HepG2 (cell line): ENCODE data around the gene TUBG2. TPM values are rescaled to one million over a fixed set of nuclear protein-coding genes. Genes with fewer than 3 reads are reported as not detected.
A peak's percentile ranks its signal among the peaks of the same experiment; 100 is the strongest.

Source experiments
- BCL6 ChIP-seq: IDR thresholded peaks from 2 replicates; pipeline ENCODE4 v1.6.1; 2016; ENCODE audit warnings: missing genetic modification reagents, missing compliant biosample characterization
- DR1 ChIP-seq: sonication (generic); formaldehyde crosslinking; IDR thresholded peaks from 2 replicates; pipeline ENCODE4 v1.8.0; 2021; ENCODE audit warnings: mild to moderate bottlenecking, missing genetic modification reagents, inconsistent platforms
- GATA4 ChIP-seq: sonication (generic); IDR thresholded peaks from 2 replicates; pipeline ENCODE4 v1.6.1; 2016; ENCODE audit warnings: antibody characterized with exemption, low read depth, borderline replicate concordance
- PRMT3 ChIP-seq: sonication (generic); formaldehyde crosslinking; IDR thresholded peaks from 2 replicates; pipeline ENCODE4 v1.8.1; 2022; ENCODE audit warnings: low read depth, mild to moderate bottlenecking, moderate library complexity, missing genetic modification reagents, borderline replicate concordance
- RCOR2 ChIP-seq: IDR thresholded peaks from 2 replicates; pipeline ENCODE4 v1.6.1; 2016; ENCODE audit warnings: missing biosample characterization, missing genetic modification reagents
- SRSF1 ChIP-seq: fragments of 200-400 bp; formaldehyde crosslinking; optimal IDR thresholded peaks from 2 replicates; pipeline ENCODE3; 2017; ENCODE audit warnings: mild to moderate bottlenecking, low read depth, low read length, moderate library complexity
- SRSF4 ChIP-seq: fragments of 200-400 bp; formaldehyde crosslinking; IDR thresholded peaks from one replicate; pipeline ENCODE4 v1.6.1; 2018; ENCODE audit warnings: mild to moderate bottlenecking, low read depth, low read length, moderate library complexity; ENCODE audit not compliant: poor library complexity, severe bottlenecking
- TCF7L2 ChIP-seq: IDR thresholded peaks from 2 replicates; pipeline ENCODE4 v1.6.1; 2011; ENCODE audit warnings: mild to moderate bottlenecking, low read depth, low read length, moderate library complexity
- XRCC5 ChIP-seq: fragments of 200-400 bp; formaldehyde crosslinking; optimal IDR thresholded peaks from 2 replicates; pipeline ENCODE3; 2017; ENCODE audit warnings: mild to moderate bottlenecking, low read length
- ZBTB7B ChIP-seq: sonication (generic); formaldehyde crosslinking; IDR thresholded peaks from 2 replicates; pipeline ENCODE4 v1.4.0; 2020; ENCODE audit warnings: missing genetic modification reagents
- ZC3H13 ChIP-seq: sonication (generic); formaldehyde crosslinking; IDR thresholded peaks from 2 replicates; pipeline ENCODE4 v1.8.1; 2023; ENCODE audit warnings: mild to moderate bottlenecking, missing genetic modification reagents, moderate library complexity
- ZNF562 ChIP-seq: sonication (generic); formaldehyde crosslinking; IDR thresholded peaks from 2 replicates; pipeline ENCODE4 v1.8.0; 2022; ENCODE audit warnings: missing genetic modification reagents, borderline replicate concordance
- ZNF563 ChIP-seq: sonication (generic); formaldehyde crosslinking; IDR thresholded peaks from 2 replicates; pipeline ENCODE4 v1.8.0; 2022; ENCODE audit warnings: mild to moderate bottlenecking, moderate library complexity, missing genetic modification reagents
- ZNF841 ChIP-seq: sonication (generic); formaldehyde crosslinking; IDR thresholded peaks from 2 replicates; pipeline ENCODE4 v1.8.1; 2023; ENCODE audit warnings: missing genetic modification reagents, borderline replicate concordance
- polyA plus RNA-seq, 8 experiments: library from polyadenylated mRNA; depleted of rRNA in 3 of 8; stranded (reverse) in 7 of 8; unstranded in 1 of 8; fragments of >200 nt; fragmentation: Illumina TruSeq in 4 of 8; extraction: Trizol in 4 of 8; gene quantifications; 2 replicates each; pipeline versions ENCODE4 v1.2.1 to v1.2.3, GENCODE V29; 2011 to 2016; ENCODE audit warnings: low read depth in 4 of 8, missing spikeins in 1 of 8, mixed read lengths in 1 of 8; ENCODE audit not compliant: insufficient read depth in 1 of 8
- total RNA-seq, 5 experiments: library from RNA; depleted of rRNA; stranded (reverse); fragments of >200 nt; fragmentation: Illumina TruSeq; extraction: Trizol; gene quantifications; 2 replicates each; pipeline ENCODE4 v1.2.3, GENCODE V29; 2016; ENCODE audit warnings: low read depth in 1 of 5
- TF ChIP-seq, protein P1 (sequence below): IDR thresholded peaks from 2 replicates; pipeline ENCODE4 v1.6.1; 2016; ENCODE audit warnings: low read depth, control low read depth
- TF ChIP-seq, protein P2 (sequence below): sonication (generic); formaldehyde crosslinking; IDR thresholded peaks from 2 replicates; pipeline ENCODE4 v1.8.0; 2023; ENCODE audit warnings: mild to moderate bottlenecking, missing genetic modification reagents
- TF ChIP-seq, protein P3 (sequence below): sonication (generic); formaldehyde crosslinking; IDR thresholded peaks from 2 replicates; pipeline ENCODE4 v1.5.1; 2020; ENCODE audit warnings: missing genetic modification reagents, mild to moderate bottlenecking, borderline replicate concordance
- TF ChIP-seq, protein P4 (sequence below): sonication (generic); formaldehyde crosslinking; conservative IDR thresholded peaks from 2 replicates; pipeline ENCODE4 v1.5.0; 2020; ENCODE audit warnings: missing genetic modification reagents
- TF ChIP-seq, protein P5 (sequence below): sonication (generic); formaldehyde crosslinking; IDR thresholded peaks from 2 replicates; pipeline ENCODE4 v1.4.0; 2020; ENCODE audit warnings: missing genetic modification reagents, borderline replicate concordance

The TUBG2 gene
- total and polyA plus RNA-seq, 2 of the 13 experiments (the other 11 are each of a cell fraction or from before 2014, with no cell fraction given), result 16.0 to 42.3 TPM

DNA sequence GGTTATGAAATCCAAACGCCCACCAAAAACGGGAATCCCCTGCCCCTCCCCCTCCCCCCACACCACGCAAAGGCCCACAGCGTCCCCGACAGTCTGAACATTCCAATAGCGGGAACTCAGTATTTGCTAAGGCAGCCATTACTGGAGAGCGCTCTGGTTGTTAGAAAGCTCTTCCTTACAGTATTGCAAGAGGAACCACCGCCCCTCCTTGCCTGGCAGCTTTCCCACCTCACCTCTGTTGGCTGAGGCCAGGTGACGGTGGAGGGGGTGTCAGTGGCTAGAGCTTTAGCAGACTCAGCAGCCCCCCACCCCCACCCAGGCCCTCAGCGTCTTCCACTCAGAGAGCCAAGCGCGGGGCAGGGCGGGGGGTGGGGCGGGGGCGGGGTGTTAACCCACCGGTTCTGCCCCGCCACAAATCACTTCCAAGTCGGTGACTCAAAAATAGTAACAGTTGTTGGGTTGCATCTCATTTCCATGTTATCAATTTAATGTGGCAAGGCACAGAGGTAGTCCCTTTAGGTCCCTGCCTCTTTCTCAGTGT, 19.9 kb downstream of the TUBG2 start (continued):
- TF ChIP-seq SRSF4 (no peak), ZNF841 (CRISPR knock-in tag) (no peak), DR1 (no peak), BCL6 (peak; percentile 93), ZC3H13 (CRISPR knock-in tag) (0 out of 2 replicates have a peak, but pooled peaks have one; percentile 67), XRCC5 (no peak), PRMT3 (CRISPR knock-in tag) (no peak), ZNF563 (0 out of 2 replicates have a peak, but pooled peaks have one; percentile 1), TCF7L2 (no peak), SRSF1 (no peak), ZNF562 (CRISPR knock-in tag) (no peak), RCOR2 (CRISPR knock-in tag) (no peak), GATA4 (no peak), ZBTB7B (CRISPR knock-in tag) (no peak)
- TF ChIP-seq, protein P1, sequence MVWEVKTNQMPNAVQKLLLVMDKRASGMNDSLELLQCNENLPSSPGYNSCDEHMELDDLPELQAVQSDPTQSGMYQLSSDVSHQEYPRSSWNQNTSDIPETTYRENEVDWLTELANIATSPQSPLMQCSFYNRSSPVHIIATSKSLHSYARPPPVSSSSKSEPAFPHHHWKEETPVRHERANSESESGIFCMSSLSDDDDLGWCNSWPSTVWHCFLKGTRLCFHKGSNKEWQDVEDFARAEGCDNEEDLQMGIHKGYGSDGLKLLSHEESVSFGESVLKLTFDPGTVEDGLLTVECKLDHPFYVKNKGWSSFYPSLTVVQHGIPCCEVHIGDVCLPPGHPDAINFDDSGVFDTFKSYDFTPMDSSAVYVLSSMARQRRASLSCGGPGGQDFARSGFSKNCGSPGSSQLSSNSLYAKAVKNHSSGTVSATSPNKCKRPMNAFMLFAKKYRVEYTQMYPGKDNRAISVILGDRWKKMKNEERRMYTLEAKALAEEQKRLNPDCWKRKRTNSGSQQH (CRISPR knock-in tag), result no peak
- TF ChIP-seq, protein P2, sequence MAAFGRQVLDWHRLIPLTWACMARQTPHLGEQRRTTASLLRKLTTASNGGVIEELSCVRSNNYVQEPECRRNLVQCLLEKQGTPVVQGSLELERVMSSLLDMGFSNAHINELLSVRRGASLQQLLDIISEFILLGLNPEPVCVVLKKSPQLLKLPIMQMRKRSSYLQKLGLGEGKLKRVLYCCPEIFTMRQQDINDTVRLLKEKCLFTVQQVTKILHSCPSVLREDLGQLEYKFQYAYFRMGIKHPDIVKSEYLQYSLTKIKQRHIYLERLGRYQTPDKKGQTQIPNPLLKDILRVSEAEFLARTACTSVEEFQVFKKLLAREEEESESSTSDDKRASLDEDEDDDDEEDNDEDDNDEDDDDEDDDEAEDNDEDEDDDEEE (CRISPR knock-in tag), result no peak
- TF ChIP-seq, protein P3, sequence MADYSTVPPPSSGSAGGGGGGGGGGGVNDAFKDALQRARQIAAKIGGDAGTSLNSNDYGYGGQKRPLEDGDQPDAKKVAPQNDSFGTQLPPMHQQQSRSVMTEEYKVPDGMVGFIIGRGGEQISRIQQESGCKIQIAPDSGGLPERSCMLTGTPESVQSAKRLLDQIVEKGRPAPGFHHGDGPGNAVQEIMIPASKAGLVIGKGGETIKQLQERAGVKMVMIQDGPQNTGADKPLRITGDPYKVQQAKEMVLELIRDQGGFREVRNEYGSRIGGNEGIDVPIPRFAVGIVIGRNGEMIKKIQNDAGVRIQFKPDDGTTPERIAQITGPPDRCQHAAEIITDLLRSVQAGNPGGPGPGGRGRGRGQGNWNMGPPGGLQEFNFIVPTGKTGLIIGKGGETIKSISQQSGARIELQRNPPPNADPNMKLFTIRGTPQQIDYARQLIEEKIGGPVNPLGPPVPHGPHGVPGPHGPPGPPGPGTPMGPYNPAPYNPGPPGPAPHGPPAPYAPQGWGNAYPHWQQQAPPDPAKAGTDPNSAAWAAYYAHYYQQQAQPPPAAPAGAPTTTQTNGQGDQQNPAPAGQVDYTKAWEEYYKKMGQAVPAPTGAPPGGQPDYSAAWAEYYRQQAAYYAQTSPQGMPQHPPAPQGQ (CRISPR knock-in tag), result no peak
- TF ChIP-seq, protein P4, sequence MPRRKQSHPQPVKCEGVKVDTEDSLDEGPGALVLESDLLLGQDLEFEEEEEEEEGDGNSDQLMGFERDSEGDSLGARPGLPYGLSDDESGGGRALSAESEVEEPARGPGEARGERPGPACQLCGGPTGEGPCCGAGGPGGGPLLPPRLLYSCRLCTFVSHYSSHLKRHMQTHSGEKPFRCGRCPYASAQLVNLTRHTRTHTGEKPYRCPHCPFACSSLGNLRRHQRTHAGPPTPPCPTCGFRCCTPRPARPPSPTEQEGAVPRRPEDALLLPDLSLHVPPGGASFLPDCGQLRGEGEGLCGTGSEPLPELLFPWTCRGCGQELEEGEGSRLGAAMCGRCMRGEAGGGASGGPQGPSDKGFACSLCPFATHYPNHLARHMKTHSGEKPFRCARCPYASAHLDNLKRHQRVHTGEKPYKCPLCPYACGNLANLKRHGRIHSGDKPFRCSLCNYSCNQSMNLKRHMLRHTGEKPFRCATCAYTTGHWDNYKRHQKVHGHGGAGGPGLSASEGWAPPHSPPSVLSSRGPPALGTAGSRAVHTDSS (CRISPR knock-in tag), result no peak
- TF ChIP-seq, protein P5, sequence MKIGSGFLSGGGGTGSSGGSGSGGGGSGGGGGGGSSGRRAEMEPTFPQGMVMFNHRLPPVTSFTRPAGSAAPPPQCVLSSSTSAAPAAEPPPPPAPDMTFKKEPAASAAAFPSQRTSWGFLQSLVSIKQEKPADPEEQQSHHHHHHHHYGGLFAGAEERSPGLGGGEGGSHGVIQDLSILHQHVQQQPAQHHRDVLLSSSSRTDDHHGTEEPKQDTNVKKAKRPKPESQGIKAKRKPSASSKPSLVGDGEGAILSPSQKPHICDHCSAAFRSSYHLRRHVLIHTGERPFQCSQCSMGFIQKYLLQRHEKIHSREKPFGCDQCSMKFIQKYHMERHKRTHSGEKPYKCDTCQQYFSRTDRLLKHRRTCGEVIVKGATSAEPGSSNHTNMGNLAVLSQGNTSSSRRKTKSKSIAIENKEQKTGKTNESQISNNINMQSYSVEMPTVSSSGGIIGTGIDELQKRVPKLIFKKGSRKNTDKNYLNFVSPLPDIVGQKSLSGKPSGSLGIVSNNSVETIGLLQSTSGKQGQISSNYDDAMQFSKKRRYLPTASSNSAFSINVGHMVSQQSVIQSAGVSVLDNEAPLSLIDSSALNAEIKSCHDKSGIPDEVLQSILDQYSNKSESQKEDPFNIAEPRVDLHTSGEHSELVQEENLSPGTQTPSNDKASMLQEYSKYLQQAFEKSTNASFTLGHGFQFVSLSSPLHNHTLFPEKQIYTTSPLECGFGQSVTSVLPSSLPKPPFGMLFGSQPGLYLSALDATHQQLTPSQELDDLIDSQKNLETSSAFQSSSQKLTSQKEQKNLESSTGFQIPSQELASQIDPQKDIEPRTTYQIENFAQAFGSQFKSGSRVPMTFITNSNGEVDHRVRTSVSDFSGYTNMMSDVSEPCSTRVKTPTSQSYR (CRISPR knock-in tag), result peak; percentile 67
